ENCODE measurements around the gene MAP3K14.

MAP3K14 gene

DNA sequence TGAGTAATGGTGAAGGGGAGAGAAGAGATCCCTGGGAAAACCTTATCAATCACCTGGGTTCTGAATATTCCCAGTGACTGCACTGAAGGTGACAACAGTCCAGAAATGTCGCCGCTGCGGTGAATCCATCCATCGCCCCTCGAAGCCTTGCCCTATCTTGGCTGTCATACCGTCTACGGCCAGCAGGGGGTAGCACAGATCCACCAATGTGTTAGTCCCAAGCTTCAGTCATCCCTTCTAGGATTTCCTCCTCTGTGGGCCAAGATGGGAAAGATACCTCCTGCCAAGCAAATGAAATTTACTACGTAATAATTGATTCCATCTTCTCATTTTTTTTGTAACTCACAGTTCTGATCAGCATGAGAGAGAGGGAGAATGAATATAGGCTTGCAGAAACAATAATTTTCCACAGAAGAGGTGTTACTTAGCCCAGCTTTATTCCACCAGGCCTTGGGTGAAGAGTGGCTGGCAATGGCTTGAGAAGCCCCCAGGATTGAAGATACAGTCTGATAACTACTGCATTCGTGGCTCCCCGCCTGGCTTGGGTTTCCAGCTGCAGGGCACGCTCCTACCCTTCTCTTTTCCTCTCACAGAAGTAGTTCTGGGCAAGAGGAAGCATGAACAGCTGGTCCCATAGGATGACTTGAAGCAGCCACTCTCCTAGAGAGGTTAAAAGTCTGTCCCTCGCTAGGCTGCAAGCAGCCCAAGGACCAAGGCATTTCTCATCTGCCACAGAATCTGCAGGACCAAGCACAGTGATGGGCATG, 97.7 kb downstream of the MAP3K14 start:
- DNase-seq = peak; percentile 38
